Mesenchymal stem cell (in vitro differentiated cells and primary cell): ENCODE results near the gene UBR7.
A peak's percentile ranks its signal among the peaks of the same experiment; 100 is the strongest.
"Not testable (repeated sequence)": the region's sequence is repeated elsewhere in the genome, so short reads cannot be mapped to it uniquely, and the experiment has no call there.

Experiments used
- DNase-seq: peaks from one replicate; pipeline ENCODE4 v3.0.0-alpha.2; 2013
- H2AFZ ChIP-seq: one replicate; pipeline ENCODE4 v1.6.1; 2013; ENCODE audit warnings: low read depth, mild to moderate bottlenecking, control low read depth, inconsistent platforms, low read length, moderate library complexity
- H2AK5ac ChIP-seq: 2 replicates; pipeline ENCODE4 v1.6.1; 2013; ENCODE audit warnings: low read length, moderate library complexity, mild to moderate bottlenecking, inconsistent platforms; ENCODE audit not compliant: severe bottlenecking
- H2BK120ac ChIP-seq: one replicate; pipeline ENCODE4 v1.6.1; 2013; ENCODE audit warnings: low read depth, mild to moderate bottlenecking, inconsistent platforms, low read length, moderate library complexity
- H2BK12ac ChIP-seq, 2 experiments: one replicate each; pipeline ENCODE4 v1.6.1; 2013; ENCODE audit warnings: inconsistent platforms in 2 of 2, low read length in 2 of 2, mild to moderate bottlenecking in 2 of 2, moderate library complexity in 2 of 2, control low read depth in 1 of 2
- H2BK15ac ChIP-seq: one replicate; pipeline ENCODE4 v1.6.1; 2013; ENCODE audit warnings: mild to moderate bottlenecking, low read depth, inconsistent platforms; ENCODE audit not compliant: poor library complexity, severe bottlenecking
- H2BK5ac ChIP-seq: 2 replicates; pipeline ENCODE4 v1.6.1; 2013; ENCODE audit warnings: low read depth, mild to moderate bottlenecking, low read length, control low read depth, inconsistent platforms; ENCODE audit not compliant: poor library complexity, severe bottlenecking
- H3K14ac ChIP-seq, 2 experiments: one replicate each; pipeline ENCODE4 v1.6.1; 2013; ENCODE audit warnings: inconsistent platforms in 2 of 2, low read length in 2 of 2, control low read depth in 1 of 2, mild to moderate bottlenecking in 1 of 2, moderate library complexity in 1 of 2
- H3K18ac ChIP-seq, 2 experiments: one replicate each; pipeline ENCODE4 v1.6.1; 2013; ENCODE audit warnings: inconsistent platforms in 2 of 2, low read length in 2 of 2, control low read depth in 1 of 2, low read depth in 1 of 2, mild to moderate bottlenecking in 1 of 2
- H3K23ac ChIP-seq, 2 experiments: one replicate each; pipeline ENCODE4 v1.6.1; 2013; ENCODE audit warnings: inconsistent platforms in 2 of 2, low read length in 2 of 2, mild to moderate bottlenecking in 2 of 2, moderate library complexity in 2 of 2, control low read depth in 1 of 2
- H3K27ac ChIP-seq: 2 replicates; pipeline ENCODE4 v1.5.1; 2013; ENCODE audit warnings: mild to moderate bottlenecking, moderate library complexity, low read length, control low read depth, inconsistent platforms; ENCODE audit not compliant: poor library complexity, severe bottlenecking
- H3K27me3 ChIP-seq, 2 experiments: 2 replicates each; pipeline versions ENCODE4 v1.6.1 to v1.7.0; 2013; ENCODE audit warnings: low read length in 2 of 2, mild to moderate bottlenecking in 2 of 2, moderate library complexity in 2 of 2, control low read depth in 1 of 2, inconsistent platforms in 1 of 2; ENCODE audit not compliant: control insufficient read depth in 1 of 2, insufficient read depth in 1 of 2
- H3K36me3 ChIP-seq, 2 experiments: 2 replicates each; pipeline versions ENCODE4 v1.6.1 to v1.7.0; 2013; ENCODE audit warnings: low read length in 2 of 2, control low read depth in 1 of 2, inconsistent platforms in 1 of 2, low read depth in 1 of 2, mild to moderate bottlenecking in 1 of 2; ENCODE audit not compliant: insufficient read depth in 2 of 2, control insufficient read depth in 1 of 2
- H3K4ac ChIP-seq, 2 experiments: one replicate each; pipeline ENCODE4 v1.6.1; 2013; ENCODE audit warnings: inconsistent platforms in 2 of 2, low read length in 2 of 2, mild to moderate bottlenecking in 2 of 2, moderate library complexity in 2 of 2, control low read depth in 1 of 2, low read depth in 1 of 2
- H3K4me1 ChIP-seq: 2 replicates; pipeline ENCODE4 v1.6.1; 2013; ENCODE audit warnings: low read depth, low read length, control low read depth; ENCODE audit not compliant: control insufficient read depth, insufficient read depth
- H3K4me2 ChIP-seq: 2 replicates; pipeline ENCODE4 v1.6.1; 2013; ENCODE audit warnings: low read length, mild to moderate bottlenecking, inconsistent platforms; ENCODE audit not compliant: poor library complexity, severe bottlenecking
- H3K4me3 ChIP-seq, 2 experiments: 2 replicates each; pipeline versions ENCODE4 v1.5.1 to v1.7.0; 2013; ENCODE audit warnings: low read length in 2 of 2, mild to moderate bottlenecking in 2 of 2, control low read depth in 1 of 2, low read depth in 1 of 2; ENCODE audit not compliant: insufficient read depth in 1 of 2
- H3K79me1 ChIP-seq: replicated peaks from 2 replicates; pipeline ENCODE4 v1.6.1; 2013; ENCODE audit warnings: mild to moderate bottlenecking, control low read depth, low read length, inconsistent platforms; ENCODE audit not compliant: poor library complexity, severe bottlenecking
- H3K9ac ChIP-seq: 2 replicates; pipeline ENCODE4 v1.7.0; 2013; ENCODE audit warnings: mild to moderate bottlenecking, low read length, moderate library complexity
- H3K9me3 ChIP-seq: 2 replicates; pipeline ENCODE4 v1.7.0; 2013; ENCODE audit warnings: mild to moderate bottlenecking, low read length; ENCODE audit not compliant: control insufficient read depth
- H4K8ac ChIP-seq: one replicate; pipeline ENCODE4 v1.6.1; 2013; ENCODE audit warnings: inconsistent platforms, mild to moderate bottlenecking, low read length, moderate library complexity
- H4K91ac ChIP-seq: one replicate; pipeline ENCODE4 v1.6.1; 2013; ENCODE audit warnings: mild to moderate bottlenecking, low read length, inconsistent platforms
- WGBS: methylation state at CpG from one replicate; pipeline ENCODE4 v1.1.7; 2013; ENCODE audit warnings: mixed read lengths; 5-methylcytosine and 5-hydroxymethylcytosine counted together

Gene UBR7

DNA sequence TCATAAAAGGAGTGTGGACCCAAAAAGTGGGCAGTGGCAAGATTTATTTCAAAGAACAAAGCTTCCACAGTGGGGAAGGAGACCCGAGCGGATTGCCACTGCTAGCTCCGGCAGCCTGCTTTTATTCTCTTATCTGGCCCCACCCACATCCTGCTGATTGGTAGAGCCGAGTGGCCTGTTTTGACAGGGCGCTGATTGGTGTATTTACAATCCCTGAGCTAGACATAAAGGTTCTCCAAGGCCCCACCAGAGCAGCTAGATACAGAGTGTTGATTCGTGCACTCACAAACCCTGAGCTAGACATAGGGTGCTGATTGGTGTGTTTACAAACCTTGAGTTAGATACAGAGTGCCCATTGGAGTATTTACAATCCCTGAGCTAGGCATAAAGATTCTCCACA, 37.4 kb upstream of the UBR7 start:
- not testable (repeated sequence) for H3K4me1 ChIP-seq, H3K18ac ChIP-seq, DNase-seq, H2BK5ac ChIP-seq, H3K9ac ChIP-seq, H2BK12ac ChIP-seq, H3K36me3 ChIP-seq, H4K8ac ChIP-seq, H3K4me3 ChIP-seq, H3K9me3 ChIP-seq, H3K4ac ChIP-seq, H3K79me1 ChIP-seq, H3K23ac ChIP-seq, H2BK15ac ChIP-seq, H2BK120ac ChIP-seq, H3K14ac ChIP-seq, H4K91ac ChIP-seq, H3K27me3 ChIP-seq, H3K4me2 ChIP-seq, H2AFZ ChIP-seq, H3K27ac ChIP-seq
- WGBS, result 98% methylated on average over 4 of the region's 6 CpGs
- peak overlapping the region; percentile 83 for H2AK5ac ChIP-seq

DNA sequence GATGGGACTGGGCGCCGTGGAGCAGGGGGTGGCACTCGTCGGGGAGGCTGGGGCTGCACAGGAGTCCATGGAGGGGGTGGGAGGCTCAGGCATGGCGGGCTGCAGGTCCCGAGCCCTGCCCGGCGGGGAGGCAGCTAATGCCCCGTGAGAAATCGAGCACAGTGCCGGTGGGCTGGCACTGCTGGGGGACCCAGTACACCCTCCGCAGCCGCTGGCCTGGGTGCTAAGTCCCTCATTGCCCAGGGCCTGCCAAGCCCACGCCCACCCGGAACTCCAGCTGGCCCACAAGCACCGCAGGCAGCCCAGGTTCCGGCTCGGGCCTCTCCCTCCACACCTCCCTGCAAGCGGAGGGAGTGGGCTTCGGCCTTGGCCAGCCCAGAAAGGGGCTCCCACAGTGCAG, 36.9 kb upstream of the UBR7 start:
- H4K8ac ChIP-seq, H3K23ac ChIP-seq, H3K4me2 ChIP-seq, H2AFZ ChIP-seq, H3K79me1 ChIP-seq, H3K36me3 ChIP-seq, H2BK120ac ChIP-seq, H3K4me3 ChIP-seq, H3K27ac ChIP-seq, H3K4ac ChIP-seq, H3K27me3 ChIP-seq, H3K9ac ChIP-seq, H4K91ac ChIP-seq, H2BK5ac ChIP-seq, H2BK15ac ChIP-seq, H2BK12ac ChIP-seq, H3K14ac ChIP-seq, H3K9me3 ChIP-seq, H3K4me1 ChIP-seq, H3K18ac ChIP-seq, H2AK5ac ChIP-seq, DNase-seq: not testable (repeated sequence)
- WGBS, result 92% methylated on average over 16 of the region's 20 CpGs

- Histone ChIP-seq H3K27me3 (peaks cover 0 to 5% of the 10 kb centered on the region in 2 experiments), H3K9me3 (no peaks in the 10 kb centered on the region), H2BK5ac (no peak overlapping the region), H3K4me1 (peaks cover 4% of the 10 kb centered on the region), H3K79me1 (no peaks in the 10 kb centered on the region), H3K4me2 (no peak overlapping the region), H2AK5ac (no peak overlapping the region), H2BK15ac (no peak overlapping the region), H3K27ac (no peak overlapping the region), H2AFZ (no peak overlapping the region), H4K91ac (no peak overlapping the region), H3K4ac (no peak overlapping the region), H3K36me3 (no peaks in the 10 kb centered on the region), H3K9ac (no peak overlapping the region), H3K14ac (no peak overlapping the region), H3K4me3 (no peak overlapping the region), H3K23ac (no peak overlapping the region), H2BK120ac (no peak overlapping the region), H4K8ac (no peak overlapping the region), H3K18ac (no peak overlapping the region), H2BK12ac (no peak overlapping the region)
- 83% methylated on average over 3 of the region's 4 CpGs for WGBS
- DNase-seq, result peak; percentile 10
Measured at GRCh38 chr14:93171376-93171775, 35.7 kb upstream of the UBR7 start.

GRCh38 chr14:93173943-93174395, 33.1 kb upstream of the UBR7 start:
- no peak overlapping the region for H3K18ac ChIP-seq
- H3K27me3 ChIP-seq, result peaks cover 0 to 5% of the 10 kb centered on the region in 2 experiments
- H3K4ac ChIP-seq, result no peak overlapping the region
- no peaks in the 10 kb centered on the region for H3K9me3 ChIP-seq
- H3K9ac ChIP-seq, result peak overlapping the region; percentile 14
- H2AFZ ChIP-seq, result no peak overlapping the region
- no peak overlapping the region for H2AK5ac ChIP-seq
- no peak overlapping the region for H4K8ac ChIP-seq
- no peak overlapping the region for H3K4me2 ChIP-seq
- no peak overlapping the region for H3K23ac ChIP-seq
- H2BK5ac ChIP-seq, result no peak overlapping the region
- no peak overlapping the region for H2BK12ac ChIP-seq
- no peaks in the 10 kb centered on the region for H3K36me3 ChIP-seq
- no peaks in the 10 kb centered on the region for H3K79me1 ChIP-seq
- no peak overlapping the region for H3K14ac ChIP-seq
- WGBS, result 67% methylated on average over 9 of the region's 10 CpGs
- no peak for DNase-seq
- H4K91ac ChIP-seq, result no peak overlapping the region
- H3K4me3 ChIP-seq, result no peak overlapping the region
- no peak overlapping the region for H2BK15ac ChIP-seq
- H2BK120ac ChIP-seq, result no peak overlapping the region
- no peak overlapping the region for H3K27ac ChIP-seq
- H3K4me1 ChIP-seq, result peaks cover 5% of the 10 kb centered on the region
